Stimulated activated CD8-positive, alpha-beta memory T cell treated with anti-CD3 and anti-CD28 coated beads, Interleukin-15, amount 100 ng/mL, for 24 hours (primary cell): ENCODE measurements around the gene BRSK1.
"Not testable (repeated sequence)": the region's sequence is repeated elsewhere in the genome, so short reads cannot be mapped to it uniquely, and the experiment has no call there.

Experiments used
- DNase-seq: peaks from one replicate; pipeline ENCODE4 v3.0.0-alpha.2; 2020; ENCODE audit warnings: low read depth

BRSK1 gene

GRCh38 chr19:55329791-55330190 is 46.0 kb downstream of the BRSK1 start:
- DNase-seq, result not testable (repeated sequence)

- no peak for DNase-seq
Measured at GRCh38 chr19:55333870-55334269, 50.1 kb downstream of the BRSK1 start.

GRCh38 chr19:55336101-55336500 is 52.3 kb downstream of the BRSK1 start:
- no peak for DNase-seq

- peak; percentile 99 for DNase-seq
Measured at GRCh38 chr19:55339105-55339888, 55.5 kb downstream of the BRSK1 start, which contains the start of gene KMT5C. KMT5C (plus strand) TSS chr19:55339876; CDS start chr19:55341937, 2,061 bp downstream.

- DNase-seq, result no peak
Measured at GRCh38 chr19:55339889-55340783, 56.3 kb downstream of the BRSK1 start.

GRCh38 chr19:55340784-55341147 is 57.0 kb downstream of the BRSK1 start:
- DNase-seq, result no peak

- DNase-seq, result no peak
Measured at GRCh38 chr19:55341171-55341588, 57.4 kb downstream of the BRSK1 start.

GRCh38 chr19:55341595-55342531 is 58.1 kb downstream of the BRSK1 start:
- DNase-seq, result no peak

GRCh38 chr19:55344444-55344843 is 60.6 kb downstream of the BRSK1 start:
- no peak for DNase-seq

GRCh38 chr19:55345101-55345817 is 61.5 kb downstream of the BRSK1 start:
- DNase-seq, result no peak

GRCh38 chr19:55345818-55346724 is 62.3 kb downstream of the BRSK1 start:
- no peak for DNase-seq

GRCh38 chr19:55346725-55347441 is 63.1 kb downstream of the BRSK1 start:
- DNase-seq, result no peak

GRCh38 chr19:55347442-55348009 is 63.7 kb downstream of the BRSK1 start:
- DNase-seq, result no peak

GRCh38 chr19:55348317-55349034 is 64.7 kb downstream of the BRSK1 start:
- no peak for DNase-seq

- no peak for DNase-seq
Measured at GRCh38 chr19:55350620-55351315, 67.0 kb downstream of the BRSK1 start.

GRCh38 chr19:55352040-55352439 is 68.2 kb downstream of the BRSK1 start:
- DNase-seq, result no peak

GRCh38 chr19:55352549-55353145 is 68.8 kb downstream of the BRSK1 start:
- DNase-seq, result no peak
